Measurements from ENCODE around the gene SSH3. TPM values are rescaled to one million over a fixed set of nuclear protein-coding genes. Genes with fewer than 3 reads are reported as not detected.

SSH3 gene
- total and polyA plus RNA-seq, 2 of the 4 experiments (the other 2 are of a cell fraction): 7.3 to 26.7 TPM

DNA sequence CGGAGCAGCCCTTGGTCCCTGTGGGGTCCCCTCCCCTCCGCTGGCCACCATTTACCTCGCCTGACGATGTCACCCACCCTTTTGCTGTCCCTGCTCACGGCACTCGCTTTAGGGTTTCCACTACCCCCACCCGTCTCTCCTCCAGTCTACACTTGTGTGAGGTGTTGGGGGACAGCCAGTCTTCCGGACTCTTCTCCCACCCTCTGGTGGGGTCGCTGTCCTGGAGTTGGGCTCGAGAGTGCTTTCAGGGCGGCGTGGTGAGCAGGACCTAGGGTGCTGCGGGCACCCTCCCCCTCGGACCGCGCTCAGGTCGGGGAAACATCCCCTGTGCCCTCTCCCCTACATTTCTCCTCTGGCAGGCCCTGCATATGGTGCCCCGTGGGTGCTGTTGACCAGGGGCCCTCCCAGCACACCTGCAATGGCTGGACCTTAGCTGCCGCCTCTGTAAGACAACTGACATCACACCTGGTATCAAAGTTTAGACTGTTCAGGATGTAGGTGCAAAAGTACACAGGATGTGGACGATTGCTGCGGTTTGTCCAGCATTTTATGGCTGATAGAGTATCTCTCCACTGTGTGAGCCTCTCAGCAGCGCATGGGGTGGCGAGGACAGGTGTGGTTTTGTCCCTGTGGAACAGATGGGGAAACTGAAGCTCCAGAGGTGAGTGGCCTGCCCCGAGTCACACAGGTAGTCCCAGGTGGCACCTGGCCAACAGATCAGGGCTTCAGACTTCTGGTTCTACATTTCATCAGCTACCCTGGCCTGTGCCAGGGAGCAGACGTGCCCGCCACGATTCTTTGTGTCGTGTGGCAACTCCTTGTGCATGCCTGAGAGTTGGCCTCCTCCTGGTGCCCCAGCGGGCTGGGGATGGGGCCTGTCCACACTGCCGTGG, 35.9 kb upstream of the SSH3 start:
- H3K79me1 ChIP-seq (ENCODE audit: low read depth in 1 of 2, low read length in 2 of 2): peaks cover 18 to 68% of the 10 kb centered on the region in 2 experiments; a peak in 3 of 4 replicates
- H2AK5ac ChIP-seq (ENCODE audit: low read depth, low read length): peak overlapping the region; percentile 84
- H3K4me2 ChIP-seq (ENCODE audit: low read depth, low read length): peak overlapping the region; percentile 87
- H2AK9ac ChIP-seq (replicated peaks; ENCODE audit: low read depth, low read length, poor library complexity): peak overlapping the region; percentile 98
- no peak overlapping the region for H4K5ac ChIP-seq (ENCODE audit: low read depth, low read length)
- H4K20me1 ChIP-seq (ENCODE audit: insufficient read depth, low read length): peaks cover 44% of the 10 kb centered on the region
- H2AFZ ChIP-seq (replicated peaks; ENCODE audit: low read length, poor library complexity): peak overlapping the region; percentile 88
- peak overlapping the region; percentile 95 for H3K9ac ChIP-seq (ENCODE audit: low read depth, low read length)
- WGBS, 2 experiments (ENCODE audit: extremely low coverage in 2 of 2, insufficient read length in 1 of 2): 15% methylated on average over 6 of the region's 30 CpGs; no CpG with 5 or more reads in 1 of the 2 experiments
- BruUV-seq (replicated peaks): no TSS peak
- H3K27me3 ChIP-seq (ENCODE audit: control insufficient read depth, insufficient read depth, low read length): no peaks in the 10 kb centered on the region
- dilution Hi-C loops (cut with HindIII; ENCODE audit: low sequenced_read_pairs, unreplicated experiment) (no loop called here), intact Hi-C loops (cut with micrococcal nuclease) (no loop called here), in situ Hi-C loops (cut with MboI; ENCODE audit: low sequenced_read_pairs) (no loop called here)
- H3K27ac ChIP-seq (ENCODE audit: insufficient read depth, low read length): peak overlapping the region; percentile 64
- H2BK15ac ChIP-seq (ENCODE audit: low read depth, low read length): no peak overlapping the region
- H3K4me3 ChIP-seq (ENCODE audit: insufficient read depth, low read depth, low read length): peak overlapping the region; percentile 78
- ChIA-PET CTCF (interaction anchor here (0.9 to 3.1 kb wide), 3 partner anchors 10 to 50 kb away, joined by 3 to 10 read pairs (median 3); no protein-coding TSS in a partner anchor), POLR2A (ENCODE audit: unreplicated experiment) (no interaction called here)
- no peak for DNase-seq
- H3K23ac ChIP-seq (ENCODE audit: low read depth, low read length): peak overlapping the region; percentile 89
- H3K4me1 ChIP-seq (ENCODE audit: control insufficient read depth, insufficient read depth, low read length): peaks cover 35% of the 10 kb centered on the region
- H4K91ac ChIP-seq (ENCODE audit: insufficient read depth, low read depth, low read length): no peak overlapping the region; the same call in 1 of the 2 replicates
- no peak; the same call in 1 of the 2 replicates for ATAC-seq (ENCODE audit: low read depth)
- no peak overlapping the region for H2BK20ac ChIP-seq (ENCODE audit: low read depth, low read length)
- peak overlapping the region; percentile 19; the same call in 1 of the 2 replicates for H3K56ac ChIP-seq (ENCODE audit: extremely low read depth, insufficient read depth, low read length)
- H2BK120ac ChIP-seq (ENCODE audit: low read depth, low read length): peak overlapping the region; percentile 31
- peak overlapping the region in 1 of 2 experiments; percentile 29; a peak in 1 of 4 replicates for H4K8ac ChIP-seq (ENCODE audit: low read depth in 2 of 2, low read length in 2 of 2)
- peak overlapping the region; percentile 44 for H2BK5ac ChIP-seq (ENCODE audit: low read depth, low read length, poor library complexity, severe bottlenecking)
- TF ChIP-seq SMC3 (IDR thresholded peaks at IDR 0.05; ENCODE audit: low read depth, low read length) (no peak), RCOR1 (IDR thresholded peaks at IDR 0.05; ENCODE audit: insufficient replicate concordance, low read length) (no peak), RFX5 (IDR thresholded peaks at IDR 0.05; ENCODE audit: low read depth, low read length) (no peak), NFE2L2 (IDR thresholded peaks at IDR 0.05; ENCODE audit: low read depth, low read length) (no peak), CHD1 (IDR thresholded peaks at IDR 0.05; ENCODE audit: low read depth, low read length) (no peak), CEBPB (IDR thresholded peaks at IDR 0.05; ENCODE audit: low read depth, low read length) (no peak), POLR2A (IDR thresholded peaks at IDR 0.05; ENCODE audit: low read depth, low read length) (no peak), BHLHE40 (IDR thresholded peaks at IDR 0.05; ENCODE audit: low read depth, low read length) (no peak)
- H3K9me3 ChIP-seq (ENCODE audit: control insufficient read depth, insufficient read depth, low read length): no peaks in the 10 kb centered on the region
- peak overlapping the region; percentile 92 for H3K14ac ChIP-seq (replicated peaks; ENCODE audit: low read depth, low read length)
- H3K4ac ChIP-seq (ENCODE audit: low read depth, low read length): peak overlapping the region; percentile 82
- no peak overlapping the region for H3K18ac ChIP-seq (ENCODE audit: low read depth, low read length)
- peaks cover 10% of the 10 kb centered on the region; the same call in 1 of the 2 replicates for H3K36me3 ChIP-seq (ENCODE audit: control insufficient read depth, insufficient read depth, low read length)
- peaks cover 33% of the 10 kb centered on the region for H3K9me1 ChIP-seq (ENCODE audit: insufficient read depth, low read length)
